SH-SY5Y (cell line): Measurements from ENCODE around the gene KISS1.

Source experiments
- GATA2 ChIP-seq: IDR thresholded peaks from 2 replicates; pipeline ENCODE4 v1.6.1; 2011; ENCODE audit warnings: mild to moderate bottlenecking, low read depth, low read length
- GATA3 ChIP-seq: IDR thresholded peaks from 2 replicates; pipeline ENCODE4 v1.6.1; 2011; ENCODE audit warnings: low read depth, mild to moderate bottlenecking, low read length, moderate library complexity

DNA sequence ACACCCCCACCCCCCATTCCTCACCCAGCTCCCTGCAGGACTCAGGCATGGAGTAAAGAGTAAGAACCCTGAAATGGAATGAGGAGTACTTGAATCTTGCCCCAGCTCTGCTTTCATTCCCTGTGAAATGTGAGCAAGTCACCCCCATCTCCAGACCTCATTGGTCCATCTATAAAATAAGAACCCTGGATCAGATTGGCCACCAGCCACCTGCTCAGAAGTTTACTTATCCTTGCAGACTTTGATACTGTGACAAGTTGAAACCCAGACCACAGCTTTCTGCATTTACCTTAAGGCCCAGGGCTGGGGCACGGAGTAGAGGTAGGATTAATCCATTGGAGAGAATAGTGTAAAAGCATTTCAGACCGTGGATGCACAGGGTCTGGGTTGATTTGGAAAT lies 2.2 kb downstream of the KISS1 start:
- TF ChIP-seq GATA2 (no peak), GATA3 (no peak)
